SK-N-SH (cell line): ENCODE measurements around the gene EXOC6.

Source experiments
- EP300 ChIP-seq, 2 experiments: IDR thresholded peaks; 2 replicates each; pipeline versions ENCODE4 v1.4.0 to v1.6.1; 2012; ENCODE audit warnings: borderline replicate concordance in 1 of 2, low read depth in 1 of 2, low read length in 1 of 2
- GATA2 ChIP-seq: sonication (generic); formaldehyde crosslinking; IDR thresholded peaks from 2 replicates; pipeline ENCODE4 v1.5.0; 2020; ENCODE audit warnings: mild to moderate bottlenecking, missing genetic modification reagents
- NRF1 ChIP-seq: IDR thresholded peaks from 2 replicates; pipeline ENCODE4 v1.6.1; 2012; ENCODE audit warnings: low read depth, mild to moderate bottlenecking, low read length
- RAD21 ChIP-seq: IDR thresholded peaks from 2 replicates; pipeline ENCODE4 v1.6.1; 2012; ENCODE audit warnings: mild to moderate bottlenecking, low read length
- RFX5 ChIP-seq: IDR thresholded peaks from 2 replicates; pipeline ENCODE4 v1.6.1; 2012; ENCODE audit warnings: mild to moderate bottlenecking, improper control_type of control experiment, low read length
- RXRA ChIP-seq: IDR thresholded peaks from 2 replicates; pipeline ENCODE4 v1.4.0; 2012; ENCODE audit warnings: low read depth, mild to moderate bottlenecking, borderline replicate concordance
- TAF1 ChIP-seq: IDR thresholded peaks from 2 replicates; pipeline ENCODE4 v1.6.1; 2012; ENCODE audit warnings: low read depth, mild to moderate bottlenecking, low read length, moderate library complexity, borderline replicate concordance
- YY1 ChIP-seq: IDR thresholded peaks from 2 replicates; pipeline ENCODE4 v1.4.0; 2012; ENCODE audit warnings: low read depth, mild to moderate bottlenecking
- TF ChIP-seq, protein P1 (sequence below): fragments of 200-600 bp; sonication (generic); IDR thresholded peaks from 2 replicates; pipeline ENCODE4 v1.6.1; 2017; ENCODE audit warnings: antibody characterized with exemption, mild to moderate bottlenecking, moderate library complexity

DNA sequence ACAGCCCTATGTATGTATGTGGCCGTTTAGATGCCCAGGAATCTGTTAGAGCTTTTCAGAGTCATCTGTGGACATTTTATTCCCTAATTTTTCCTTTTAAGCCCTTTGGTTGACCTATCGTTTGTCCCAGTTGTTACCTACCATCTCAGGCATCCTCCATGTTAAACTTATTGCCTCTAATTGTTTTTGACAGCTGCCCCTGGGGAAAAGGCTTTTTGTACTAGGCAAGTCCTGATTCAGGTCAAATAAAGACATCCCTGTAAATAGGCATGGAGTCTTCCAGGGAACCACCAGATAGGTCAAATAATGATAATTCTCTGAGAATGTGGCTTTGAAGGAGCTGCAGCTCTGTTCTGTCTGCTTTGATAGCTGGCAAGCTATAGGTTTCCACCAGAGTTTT is 124.6 kb downstream of the EXOC6 start:
- TF ChIP-seq RAD21 (no peak), RXRA (no peak), GATA2 (CRISPR knock-in tag) (no peak), EP300 (IDR thresholded peaks at IDR 0.05; ENCODE audit: borderline replicate concordance in 1 of 2, low read depth in 1 of 2, low read length in 1 of 2) (no peak), YY1 (no peak), RFX5 (no peak), NRF1 (no peak), TAF1 (no peak)
- TF ChIP-seq, protein P1, sequence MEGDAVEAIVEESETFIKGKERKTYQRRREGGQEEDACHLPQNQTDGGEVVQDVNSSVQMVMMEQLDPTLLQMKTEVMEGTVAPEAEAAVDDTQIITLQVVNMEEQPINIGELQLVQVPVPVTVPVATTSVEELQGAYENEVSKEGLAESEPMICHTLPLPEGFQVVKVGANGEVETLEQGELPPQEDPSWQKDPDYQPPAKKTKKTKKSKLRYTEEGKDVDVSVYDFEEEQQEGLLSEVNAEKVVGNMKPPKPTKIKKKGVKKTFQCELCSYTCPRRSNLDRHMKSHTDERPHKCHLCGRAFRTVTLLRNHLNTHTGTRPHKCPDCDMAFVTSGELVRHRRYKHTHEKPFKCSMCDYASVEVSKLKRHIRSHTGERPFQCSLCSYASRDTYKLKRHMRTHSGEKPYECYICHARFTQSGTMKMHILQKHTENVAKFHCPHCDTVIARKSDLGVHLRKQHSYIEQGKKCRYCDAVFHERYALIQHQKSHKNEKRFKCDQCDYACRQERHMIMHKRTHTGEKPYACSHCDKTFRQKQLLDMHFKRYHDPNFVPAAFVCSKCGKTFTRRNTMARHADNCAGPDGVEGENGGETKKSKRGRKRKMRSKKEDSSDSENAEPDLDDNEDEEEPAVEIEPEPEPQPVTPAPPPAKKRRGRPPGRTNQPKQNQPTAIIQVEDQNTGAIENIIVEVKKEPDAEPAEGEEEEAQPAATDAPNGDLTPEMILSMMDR, result no peak
